Thyroid gland (tissue), 4 donors: ENCODE results near the gene METTL21C.

ENCODE experiments used
- CTCF ChIP-seq, 6 experiments: fragments of 200-600 bp in 3 of 6; fragments of 450-650 bp in 3 of 6; sonication (generic) in 3 of 6; IDR thresholded peaks; one replicate each; pipeline ENCODE4 v1.5.1; 2016 to 2019; ENCODE audit warnings: antibody characterized with exemption in 6 of 6, mild to moderate bottlenecking in 2 of 6, inconsistent platforms in 1 of 6, moderate library complexity in 1 of 6
- POLR2A ChIP-seq, 2 donors: fragments of 450-650 bp; IDR thresholded peaks; one replicate each; pipeline ENCODE4 v1.6.1; 2017; ENCODE audit warnings: antibody characterized with exemption in 2 of 2, mild to moderate bottlenecking in 2 of 2, moderate library complexity in 1 of 2

GRCh38 chr13:102726430-102726829 is 31.6 kb upstream of the METTL21C start:
- TF ChIP-seq CTCF (IDR thresholded peaks at IDR 0.05), result no peak
- no peak for TF ChIP-seq POLR2A (IDR thresholded peaks at IDR 0.05)
